22Rv1 (cell line): Measurements from ENCODE around the gene PTPN13.

Experiments used
- CTCF ChIP-seq: fragments of 450-650 bp; IDR thresholded peaks from 2 replicates; pipeline ENCODE4 v1.5.1; 2017; ENCODE audit warnings: mild to moderate bottlenecking
- ZFX ChIP-seq: fragments of 450-650 bp; IDR thresholded peaks from 2 replicates; pipeline ENCODE4 v1.6.1; 2017; ENCODE audit warnings: antibody characterized with exemption, borderline replicate concordance

GRCh38 chr4:86717651-86718050, 123.5 kb downstream of the PTPN13 start:
- no peak for TF ChIP-seq CTCF
- TF ChIP-seq ZFX, result no peak
